ENCODE data around the gene C19orf44. TPM values are rescaled to one million over a fixed set of nuclear protein-coding genes. Genes with fewer than 3 reads are reported as not detected.

Gene C19orf44
- total RNA-seq, 1 donor from 2014 or later = 5.3 TPM

GRCh38 chr19:16458391-16459341, 37.5 kb upstream of the C19orf44 start:
- DNase-seq (ENCODE audit: extremely low spot score, unreplicated experiment) = no peak
- Mint-ChIP-seq H3K9me3 (ENCODE audit: unreplicated experiment) (no peaks in the 10 kb centered on the region), H3K36me3 (ENCODE audit: unreplicated experiment) (peaks cover 3% of the 10 kb centered on the region), H3K27ac (ENCODE audit: unreplicated experiment) (peak overlapping the region; percentile 81), H3K4me1 (ENCODE audit: unreplicated experiment) (peaks cover 72% of the 10 kb centered on the region), H3K4me3 (ENCODE audit: unreplicated experiment) (no peak overlapping the region), H3K27me3 (ENCODE audit: unreplicated experiment) (no peaks in the 10 kb centered on the region)
- no peak for TF ChIP-seq CTCF (IDR thresholded peaks at IDR 0.05)

GRCh38 chr19:16459680-16460079, 36.5 kb upstream of the C19orf44 start:
- no peak overlapping the region for H3K4me3 Mint-ChIP-seq (ENCODE audit: unreplicated experiment)
- no peaks in the 10 kb centered on the region for H3K27me3 Mint-ChIP-seq (ENCODE audit: unreplicated experiment)
- no peaks in the 10 kb centered on the region for H3K9me3 Mint-ChIP-seq (ENCODE audit: unreplicated experiment)
- no peaks in the 10 kb centered on the region for H3K36me3 Mint-ChIP-seq (ENCODE audit: unreplicated experiment)
- H3K27ac Mint-ChIP-seq (ENCODE audit: unreplicated experiment) = no peak overlapping the region
- peaks cover 72% of the 10 kb centered on the region for H3K4me1 Mint-ChIP-seq (ENCODE audit: unreplicated experiment)
- no peak for DNase-seq (ENCODE audit: extremely low spot score, unreplicated experiment)
- TF ChIP-seq CTCF (IDR thresholded peaks at IDR 0.05) = no peak

- Mint-ChIP-seq H3K27ac (ENCODE audit: unreplicated experiment) (no peak overlapping the region), H3K4me3 (ENCODE audit: unreplicated experiment) (no peak overlapping the region), H3K4me1 (ENCODE audit: unreplicated experiment) (peaks cover 70% of the 10 kb centered on the region), H3K36me3 (ENCODE audit: unreplicated experiment) (no peaks in the 10 kb centered on the region), H3K27me3 (ENCODE audit: unreplicated experiment) (no peaks in the 10 kb centered on the region), H3K9me3 (ENCODE audit: unreplicated experiment) (no peaks in the 10 kb centered on the region)
- TF ChIP-seq CTCF (IDR thresholded peaks at IDR 0.05) = no peak
- DNase-seq (ENCODE audit: extremely low spot score, unreplicated experiment) = no peak
Observed at GRCh38 chr19:16460454-16460853, 35.7 kb upstream of the C19orf44 start.

- H3K36me3 Mint-ChIP-seq (ENCODE audit: unreplicated experiment) = no peaks in the 10 kb centered on the region
- H3K4me3 Mint-ChIP-seq (ENCODE audit: unreplicated experiment) = no peak overlapping the region
- no peaks in the 10 kb centered on the region for H3K9me3 Mint-ChIP-seq (ENCODE audit: unreplicated experiment)
- H3K27ac Mint-ChIP-seq (ENCODE audit: unreplicated experiment) = peak overlapping the region; percentile 47
- DNase-seq (ENCODE audit: extremely low spot score, unreplicated experiment) = no peak
- peaks cover 59% of the 10 kb centered on the region for H3K4me1 Mint-ChIP-seq (ENCODE audit: unreplicated experiment)
- no peaks in the 10 kb centered on the region for H3K27me3 Mint-ChIP-seq (ENCODE audit: unreplicated experiment)
- no peak for TF ChIP-seq CTCF (IDR thresholded peaks at IDR 0.05)
Observed at GRCh38 chr19:16461630-16462051, 34.6 kb upstream of the C19orf44 start.

GRCh38 chr19:16462757-16463250, 33.4 kb upstream of the C19orf44 start:
- Mint-ChIP-seq H3K27me3 (ENCODE audit: unreplicated experiment) (no peaks in the 10 kb centered on the region), H3K36me3 (ENCODE audit: unreplicated experiment) (no peaks in the 10 kb centered on the region), H3K9me3 (ENCODE audit: unreplicated experiment) (no peaks in the 10 kb centered on the region), H3K4me3 (ENCODE audit: unreplicated experiment) (no peak overlapping the region), H3K4me1 (ENCODE audit: unreplicated experiment) (peaks cover 50% of the 10 kb centered on the region), H3K27ac (ENCODE audit: unreplicated experiment) (peak overlapping the region; percentile 61)
- DNase-seq (ENCODE audit: extremely low spot score, unreplicated experiment) = no peak
- no peak for TF ChIP-seq CTCF (IDR thresholded peaks at IDR 0.05)
